Measurements from ENCODE around the gene COL4A2. TPM values are rescaled to one million over a fixed set of nuclear protein-coding genes. Genes with fewer than 3 reads are reported as not detected.
A peak's percentile ranks its signal among the peaks of the same experiment; 100 is the strongest.

Gene COL4A2
- total RNA-seq, 1 donor from 2014 or later: 60.9 TPM

- Mint-ChIP-seq H3K27me3 (ENCODE audit: unreplicated experiment) (peaks cover 4% of the 10 kb centered on the region), H3K27ac (ENCODE audit: unreplicated experiment) (no peak overlapping the region), H3K4me3 (ENCODE audit: unreplicated experiment) (no peak overlapping the region), H3K4me1 (ENCODE audit: low read depth, unreplicated experiment) (peaks cover 28% of the 10 kb centered on the region), H3K9me3 (ENCODE audit: unreplicated experiment) (peaks cover 7% of the 10 kb centered on the region), H3K36me3 (ENCODE audit: unreplicated experiment) (no peaks in the 10 kb centered on the region)
- no peak for DNase-seq
- TF ChIP-seq, protein P1, sequence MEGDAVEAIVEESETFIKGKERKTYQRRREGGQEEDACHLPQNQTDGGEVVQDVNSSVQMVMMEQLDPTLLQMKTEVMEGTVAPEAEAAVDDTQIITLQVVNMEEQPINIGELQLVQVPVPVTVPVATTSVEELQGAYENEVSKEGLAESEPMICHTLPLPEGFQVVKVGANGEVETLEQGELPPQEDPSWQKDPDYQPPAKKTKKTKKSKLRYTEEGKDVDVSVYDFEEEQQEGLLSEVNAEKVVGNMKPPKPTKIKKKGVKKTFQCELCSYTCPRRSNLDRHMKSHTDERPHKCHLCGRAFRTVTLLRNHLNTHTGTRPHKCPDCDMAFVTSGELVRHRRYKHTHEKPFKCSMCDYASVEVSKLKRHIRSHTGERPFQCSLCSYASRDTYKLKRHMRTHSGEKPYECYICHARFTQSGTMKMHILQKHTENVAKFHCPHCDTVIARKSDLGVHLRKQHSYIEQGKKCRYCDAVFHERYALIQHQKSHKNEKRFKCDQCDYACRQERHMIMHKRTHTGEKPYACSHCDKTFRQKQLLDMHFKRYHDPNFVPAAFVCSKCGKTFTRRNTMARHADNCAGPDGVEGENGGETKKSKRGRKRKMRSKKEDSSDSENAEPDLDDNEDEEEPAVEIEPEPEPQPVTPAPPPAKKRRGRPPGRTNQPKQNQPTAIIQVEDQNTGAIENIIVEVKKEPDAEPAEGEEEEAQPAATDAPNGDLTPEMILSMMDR (IDR thresholded peaks at IDR 0.05; ENCODE audit: partially characterized antibody, unreplicated experiment): no peak
These were observed 66.5 kb downstream of the COL4A2 start for GRCh38 chr13:110373617-110374016.

- TF ChIP-seq, protein P1 (IDR thresholded peaks at IDR 0.05; ENCODE audit: partially characterized antibody, unreplicated experiment): no peak
- Mint-ChIP-seq H3K4me3 (ENCODE audit: unreplicated experiment) (no peak overlapping the region), H3K9me3 (ENCODE audit: unreplicated experiment) (peaks cover 7% of the 10 kb centered on the region), H3K36me3 (ENCODE audit: unreplicated experiment) (no peaks in the 10 kb centered on the region), H3K27ac (ENCODE audit: unreplicated experiment) (no peak overlapping the region), H3K4me1 (ENCODE audit: low read depth, unreplicated experiment) (peaks cover 35% of the 10 kb centered on the region), H3K27me3 (ENCODE audit: unreplicated experiment) (peaks cover 4% of the 10 kb centered on the region)
- no peak for DNase-seq
These were observed 67.6 kb downstream of the COL4A2 start for GRCh38 chr13:110374431-110375370.

- peak overlapping the region; percentile 26 for H3K27ac Mint-ChIP-seq (ENCODE audit: unreplicated experiment)
- no peaks in the 10 kb centered on the region for H3K36me3 Mint-ChIP-seq (ENCODE audit: unreplicated experiment)
- H3K4me1 Mint-ChIP-seq (ENCODE audit: low read depth, unreplicated experiment): peaks cover 39% of the 10 kb centered on the region
- no peak for DNase-seq
- H3K9me3 Mint-ChIP-seq (ENCODE audit: unreplicated experiment): peaks cover 8% of the 10 kb centered on the region
- TF ChIP-seq, protein P1 (IDR thresholded peaks at IDR 0.05; ENCODE audit: partially characterized antibody, unreplicated experiment): no peak
- no peak overlapping the region for H3K4me3 Mint-ChIP-seq (ENCODE audit: unreplicated experiment)
- H3K27me3 Mint-ChIP-seq (ENCODE audit: unreplicated experiment): peaks cover 6% of the 10 kb centered on the region
These were observed 69.0 kb downstream of the COL4A2 start for GRCh38 chr13:110376120-110376519.

- Mint-ChIP-seq H3K36me3 (ENCODE audit: unreplicated experiment) (no peaks in the 10 kb centered on the region), H3K27ac (ENCODE audit: unreplicated experiment) (peak overlapping the region; percentile 54), H3K4me1 (ENCODE audit: low read depth, unreplicated experiment) (peaks cover 35% of the 10 kb centered on the region), H3K27me3 (ENCODE audit: unreplicated experiment) (peaks cover 9% of the 10 kb centered on the region), H3K4me3 (ENCODE audit: unreplicated experiment) (peak overlapping the region; percentile 22), H3K9me3 (ENCODE audit: unreplicated experiment) (peaks cover 10% of the 10 kb centered on the region)
- DNase-seq: peak; percentile 62
- TF ChIP-seq, protein P1 (IDR thresholded peaks at IDR 0.05; ENCODE audit: partially characterized antibody, unreplicated experiment): no peak
These were observed 70.2 kb downstream of the COL4A2 start for GRCh38 chr13:110377178-110377825.

DNA sequence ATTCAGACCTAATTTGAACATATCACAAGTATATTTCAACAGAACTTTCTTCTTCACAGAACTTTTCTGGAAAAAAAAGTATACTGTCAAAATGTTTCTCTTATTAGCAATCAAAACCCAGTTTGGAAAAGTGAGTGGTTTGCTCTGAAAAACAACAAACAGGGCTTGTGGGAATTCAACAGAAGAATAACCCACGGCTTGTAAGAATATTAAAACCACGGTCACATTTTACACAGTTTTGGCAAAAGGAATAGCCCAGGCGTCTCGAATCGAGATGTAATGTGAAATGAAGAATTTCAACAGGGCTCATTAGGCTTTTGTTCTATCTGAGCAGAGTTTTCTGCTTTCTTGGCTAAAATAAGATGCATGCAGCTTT is 70.7 kb downstream of the COL4A2 start:
- H3K36me3 Mint-ChIP-seq (ENCODE audit: unreplicated experiment): no peaks in the 10 kb centered on the region
- H3K4me1 Mint-ChIP-seq (ENCODE audit: low read depth, unreplicated experiment): peaks cover 35% of the 10 kb centered on the region
- DNase-seq: no peak
- TF ChIP-seq, protein P1 (IDR thresholded peaks at IDR 0.05; ENCODE audit: partially characterized antibody, unreplicated experiment): no peak
- no peak overlapping the region for H3K27ac Mint-ChIP-seq (ENCODE audit: unreplicated experiment)
- H3K27me3 Mint-ChIP-seq (ENCODE audit: unreplicated experiment): peaks cover 9% of the 10 kb centered on the region
- no peak overlapping the region for H3K4me3 Mint-ChIP-seq (ENCODE audit: unreplicated experiment)
- H3K9me3 Mint-ChIP-seq (ENCODE audit: unreplicated experiment): peaks cover 10% of the 10 kb centered on the region
